Upper lobe of left lung (tissue), 4 donors: ENCODE results near the gene NKIRAS2.

ENCODE experiments used
- POLR2A ChIP-seq, 4 donors: fragments of 450-650 bp; IDR thresholded peaks; one replicate each; pipeline ENCODE4 v1.5.1; 2016 to 2017; ENCODE audit warnings: antibody characterized with exemption in 4 of 4, mild to moderate bottlenecking in 2 of 4
- TF ChIP-seq, protein P1 (sequence below), 6 experiments: fragments of 450-650 bp in 4 of 6; fragments of 200-600 bp in 2 of 6; sonication (generic) in 2 of 6; IDR thresholded peaks; one replicate each; pipeline ENCODE4 v1.5.1; 2016 to 2019; ENCODE audit warnings: antibody characterized with exemption in 6 of 6

DNA sequence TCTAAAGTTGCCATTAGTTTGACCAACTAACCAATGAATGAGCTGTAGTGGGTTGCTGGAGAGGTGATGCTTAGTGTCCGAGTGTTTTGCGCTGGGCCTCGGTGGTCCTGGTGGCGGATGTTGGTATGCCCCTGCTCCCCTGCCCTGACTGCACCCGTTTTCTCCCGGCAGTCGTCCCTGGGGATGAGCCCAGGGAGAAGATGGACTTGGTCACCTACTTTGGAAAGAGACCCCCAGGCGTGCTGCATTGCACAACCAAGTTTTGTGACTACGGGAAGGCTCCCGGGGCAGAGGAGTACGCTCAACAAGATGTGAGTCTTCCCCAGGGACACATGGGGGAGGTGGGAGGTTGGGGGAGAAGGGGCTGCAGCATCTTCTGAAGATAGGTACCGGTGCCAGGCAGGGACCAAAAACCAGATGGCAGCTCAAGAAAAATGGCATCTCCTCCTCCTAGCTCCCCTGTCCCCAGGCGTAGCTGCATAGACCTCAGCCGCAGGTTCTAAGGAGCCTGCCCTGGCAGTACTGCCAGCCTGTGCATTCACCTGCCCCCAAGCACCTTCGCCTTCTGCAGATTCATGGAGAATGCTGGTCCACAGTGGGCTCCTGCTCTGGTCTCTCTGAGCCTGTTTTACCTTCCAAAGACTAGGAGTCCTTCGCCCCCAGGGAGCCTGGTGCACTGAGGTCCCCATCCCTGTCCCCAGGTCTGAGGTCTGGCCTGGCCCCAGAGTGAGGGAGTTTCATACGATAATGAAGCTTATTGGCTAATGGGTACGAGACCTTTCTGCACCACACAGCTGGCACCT lies 48.0 kb upstream of the NKIRAS2 start:
- TF ChIP-seq, protein P1, sequence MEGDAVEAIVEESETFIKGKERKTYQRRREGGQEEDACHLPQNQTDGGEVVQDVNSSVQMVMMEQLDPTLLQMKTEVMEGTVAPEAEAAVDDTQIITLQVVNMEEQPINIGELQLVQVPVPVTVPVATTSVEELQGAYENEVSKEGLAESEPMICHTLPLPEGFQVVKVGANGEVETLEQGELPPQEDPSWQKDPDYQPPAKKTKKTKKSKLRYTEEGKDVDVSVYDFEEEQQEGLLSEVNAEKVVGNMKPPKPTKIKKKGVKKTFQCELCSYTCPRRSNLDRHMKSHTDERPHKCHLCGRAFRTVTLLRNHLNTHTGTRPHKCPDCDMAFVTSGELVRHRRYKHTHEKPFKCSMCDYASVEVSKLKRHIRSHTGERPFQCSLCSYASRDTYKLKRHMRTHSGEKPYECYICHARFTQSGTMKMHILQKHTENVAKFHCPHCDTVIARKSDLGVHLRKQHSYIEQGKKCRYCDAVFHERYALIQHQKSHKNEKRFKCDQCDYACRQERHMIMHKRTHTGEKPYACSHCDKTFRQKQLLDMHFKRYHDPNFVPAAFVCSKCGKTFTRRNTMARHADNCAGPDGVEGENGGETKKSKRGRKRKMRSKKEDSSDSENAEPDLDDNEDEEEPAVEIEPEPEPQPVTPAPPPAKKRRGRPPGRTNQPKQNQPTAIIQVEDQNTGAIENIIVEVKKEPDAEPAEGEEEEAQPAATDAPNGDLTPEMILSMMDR (IDR thresholded peaks at IDR 0.05): no peak
- TF ChIP-seq POLR2A (IDR thresholded peaks at IDR 0.05): no peak
